SKM-1 treated with dmso at 0.1 percent for 144 hours (cell line): ENCODE measurements around the gene TMEM14A.
"Not testable (repeated sequence)": the region's sequence is repeated elsewhere in the genome, so short reads cannot be mapped to it uniquely, and the experiment has no call there.

Source experiments
- DNase-seq: peaks from one replicate; lab custom pipeline; 2025; ENCODE audit not compliant: unreplicated experiment; lab: John Stamatoyannopoulos, UW

TMEM14A gene

GRCh38 chr6:52655941-52656340, 15.0 kb upstream of the TMEM14A start:
- not testable (repeated sequence) for DNase-seq

GRCh38 chr6:52657870-52658269, 13.0 kb upstream of the TMEM14A start:
- DNase-seq: no peak

GRCh38 chr6:52661551-52661950, 9.4 kb upstream of the TMEM14A start:
- DNase-seq: no peak

GRCh38 chr6:52662031-52662430, 8.9 kb upstream of the TMEM14A start:
- DNase-seq: no peak

- peak; percentile 80 for DNase-seq
Observed at GRCh38 chr6:52663120-52663935, 7.6 kb upstream of the TMEM14A start.

- no peak for DNase-seq
Observed at GRCh38 chr6:52663936-52664185, 7.1 kb upstream of the TMEM14A start.

- peak; percentile 89 for DNase-seq
Observed at GRCh38 chr6:52664186-52664990, 6.5 kb upstream of the TMEM14A start.

GRCh38 chr6:52664991-52665686, 5.8 kb upstream of the TMEM14A start:
- no peak for DNase-seq

GRCh38 chr6:52666071-52666470, 4.8 kb upstream of the TMEM14A start:
- no peak for DNase-seq

- DNase-seq: no peak
Observed at GRCh38 chr6:52666523-52666922, 4.4 kb upstream of the TMEM14A start.

GRCh38 chr6:52667572-52667971, 3.3 kb upstream of the TMEM14A start:
- DNase-seq: no peak

GRCh38 chr6:52671676-52672075, 763 bp downstream of the TMEM14A start:
- no peak for DNase-seq

GRCh38 chr6:52672412-52673025, 1.6 kb downstream of the TMEM14A start:
- DNase-seq: no peak

- DNase-seq: no peak
Observed at GRCh38 chr6:52674666-52675065, 3.8 kb downstream of the TMEM14A start.

GRCh38 chr6:52675372-52675771, 4.5 kb downstream of the TMEM14A start:
- no peak for DNase-seq

GRCh38 chr6:52676631-52677030, 5.7 kb downstream of the TMEM14A start:
- DNase-seq: not testable (repeated sequence)

GRCh38 chr6:52681416-52681815, 10.5 kb downstream of the TMEM14A start:
- DNase-seq: no peak

- DNase-seq: no peak
Observed at GRCh38 chr6:52686878-52687699, 16.2 kb downstream of the TMEM14A start.

GRCh38 chr6:52689857-52690256, 18.9 kb downstream of the TMEM14A start:
- DNase-seq: no peak

GRCh38 chr6:52691718-52692117, 20.8 kb downstream of the TMEM14A start:
- DNase-seq: no peak

- DNase-seq: no peak
Observed at GRCh38 chr6:52693773-52694172, 22.9 kb downstream of the TMEM14A start.
